Sigmoid colon (tissue), 4 donors: ENCODE measurements around the gene CLDN22.

ENCODE experiments used
- CTCF ChIP-seq, 4 experiments: fragments of 450-650 bp in 3 of 4; fragments of 200-600 bp in 1 of 4; IDR thresholded peaks; one replicate each; pipeline ENCODE4 v1.5.1; 2016 to 2019; ENCODE audit warnings: antibody characterized with exemption in 4 of 4, mild to moderate bottlenecking in 3 of 4, moderate library complexity in 2 of 4
- EP300 ChIP-seq, 4 donors: sonication (generic); formaldehyde crosslinking; IDR thresholded peaks; one replicate each; pipeline ENCODE4 v1.6.1; 2017; ENCODE audit warnings: antibody characterized with exemption in 4 of 4

- TF ChIP-seq CTCF (IDR thresholded peaks at IDR 0.05) (no peak), EP300 (IDR thresholded peaks at IDR 0.05) (no peak)
These were observed 6.8 kb upstream of the CLDN22 start for GRCh38 chr4:183326853-183327252.
